Thyroid gland (tissue), 4 donors: Measurements from ENCODE around the gene GOT2.

Source experiments
- CTCF ChIP-seq, 6 experiments: fragments of 200-600 bp in 3 of 6; fragments of 450-650 bp in 3 of 6; sonication (generic) in 3 of 6; IDR thresholded peaks; one replicate each; pipeline ENCODE4 v1.5.1; 2016 to 2019; ENCODE audit warnings: antibody characterized with exemption in 6 of 6, mild to moderate bottlenecking in 2 of 6, inconsistent platforms in 1 of 6, moderate library complexity in 1 of 6
- POLR2A ChIP-seq, 2 donors: fragments of 450-650 bp; IDR thresholded peaks; one replicate each; pipeline ENCODE4 v1.6.1; 2017; ENCODE audit warnings: antibody characterized with exemption in 2 of 2, mild to moderate bottlenecking in 2 of 2, moderate library complexity in 1 of 2

GRCh38 chr16:58670177-58670576 lies 63.9 kb downstream of the GOT2 start:
- TF ChIP-seq CTCF (IDR thresholded peaks at IDR 0.05) (no peak), POLR2A (IDR thresholded peaks at IDR 0.05) (no peak)
